HepG2 (cell line): ENCODE results near the gene BCAS4. TPM values are rescaled to one million over a fixed set of nuclear protein-coding genes. Genes with fewer than 3 reads are reported as not detected.

Experiments used
- ATAC-seq: fragments of 200-7000 bp; cut with Tn5 transposase; 3 replicates; pipeline ENCODE4 v1.9.1; 2020; ENCODE audit warnings: mild to moderate bottlenecking, moderate library complexity
- BruUV-seq: library from RNA; stranded (reverse); fragments of 400-500 nt; replicated peaks from 2 replicates; lab custom pipeline; 2021; lab: Mats Ljungman, UMichigan
- CTCF ChIA-PET: fragments of 300-600 bp; formaldehyde crosslinking; extraction: SDS; loops from one replicate; lab custom pipeline; 2021; ENCODE audit warnings: low total read pairs, inconsistent platforms, low intra/inter-chr PET ratio; lab: Yijun Ruan, JAX
- POLR2A ChIA-PET: fragments of 350-600 bp; sonication (Branson Sonifier 250); formaldehyde crosslinking; loops from one replicate; lab custom pipeline; 2020; ENCODE audit warnings: antibody characterized with exemption, inconsistent platforms; lab: Yijun Ruan, JAX
- DNase-seq: peaks from one replicate; pipeline ENCODE4 v3.0.0-alpha.2; 2015; ENCODE audit warnings: low spot score
- FAIRE-seq: peaks from 3 replicates; lab custom pipeline; 2011; peaks lifted over from hg19 to GRCh38; lab: Jason Lieb, UNC
- H2AFZ ChIP-seq: one replicate; pipeline ENCODE4 v1.6.1; 2011; ENCODE audit warnings: low read length, inconsistent platforms
- H3K27ac ChIP-seq: fragments of 300-600 bp; 3 replicates; pipeline ENCODE4 v1.8.0; 2011; ENCODE audit warnings: mixed run types, mild to moderate bottlenecking, mixed read lengths, low read length, inconsistent platforms; ENCODE audit not compliant: insufficient read depth; ENCODE audit errors: extremely low read length
- H3K27me3 ChIP-seq, 2 experiments: fragments of 200-600 bp in 1 of 2; 2 replicates in 1 of 2; 3 replicates in 1 of 2; pipeline versions ENCODE4 v1.6.0 to v1.8.0; 2011; ENCODE audit warnings: low read length in 2 of 2, mild to moderate bottlenecking in 2 of 2, moderate library complexity in 2 of 2, inconsistent platforms in 1 of 2; ENCODE audit not compliant: insufficient read depth in 2 of 2, control insufficient read depth in 1 of 2
- H3K36me3 ChIP-seq, 2 experiments: fragments of 200-600 bp in 1 of 2; replicated peaks in 1 of 2; 2 replicates in 1 of 2; 3 replicates in 1 of 2; pipeline versions ENCODE4 v1.5.1 to v1.8.0; 2011; ENCODE audit warnings: low read length in 2 of 2, inconsistent platforms in 1 of 2; ENCODE audit not compliant: insufficient read depth in 2 of 2, control insufficient read depth in 1 of 2
- H3K4me1 ChIP-seq: 2 replicates; pipeline ENCODE4 v1.5.1; 2012; ENCODE audit warnings: low read length, inconsistent platforms; ENCODE audit not compliant: insufficient read depth
- H3K4me2 ChIP-seq: 2 replicates; pipeline ENCODE4 v1.6.0; 2011; ENCODE audit warnings: low read depth, low read length, inconsistent platforms
- H3K4me3 ChIP-seq, 3 experiments: fragments of 200-600 bp in 1 of 3; sonication (generic), shearing (Covaris generic) in 1 of 3; replicated peaks in 1 of 3; 2 replicates each; pipeline ENCODE4 v1.5.1; 2011 to 2016; ENCODE audit warnings: low read length in 3 of 3, inconsistent platforms in 2 of 3, low read depth in 2 of 3, mild to moderate bottlenecking in 2 of 3, control low read depth in 1 of 3, mixed read lengths in 1 of 3; ENCODE audit not compliant: insufficient read depth in 1 of 3
- H3K79me2 ChIP-seq: one replicate; pipeline ENCODE4 v1.6.1; 2011; ENCODE audit warnings: low read length, inconsistent platforms; ENCODE audit not compliant: insufficient read depth
- H3K9ac ChIP-seq: 2 replicates; pipeline ENCODE4 v1.6.0; 2011; ENCODE audit warnings: mild to moderate bottlenecking, low read depth, low read length, inconsistent platforms; ENCODE audit not compliant: insufficient read depth
- H3K9me3 ChIP-seq: 2 replicates; pipeline ENCODE4 v1.5.1; 2012; ENCODE audit warnings: mild to moderate bottlenecking, low read length
- H4K20me1 ChIP-seq: 2 replicates; pipeline ENCODE4 v1.6.0; 2011; ENCODE audit warnings: inconsistent platforms, mild to moderate bottlenecking, low read length, moderate library complexity; ENCODE audit not compliant: insufficient read depth
- AGO2 ChIP-seq: fragments of 200-400 bp; formaldehyde crosslinking; optimal IDR thresholded peaks from 2 replicates; pipeline ENCODE3; 2017; ENCODE audit warnings: mild to moderate bottlenecking, low read depth, low read length, moderate library complexity
- GPBP1L1 ChIP-seq: sonication (generic); formaldehyde crosslinking; IDR thresholded peaks from 2 replicates; pipeline ENCODE4 v1.5.0; 2020; ENCODE audit warnings: mild to moderate bottlenecking, missing genetic modification reagents
- MLLT10 ChIP-seq: sonication (generic); formaldehyde crosslinking; IDR thresholded peaks from 2 replicates; pipeline ENCODE4 v1.4.0; 2020; ENCODE audit warnings: missing genetic modification reagents
- MYNN ChIP-seq: sonication (generic); formaldehyde crosslinking; IDR thresholded peaks from 2 replicates; pipeline ENCODE4 v1.4.0; 2020; ENCODE audit warnings: mild to moderate bottlenecking, low read depth, missing genetic modification reagents
- POLR2AphosphoS5 ChIP-seq: IDR thresholded peaks from 2 replicates; pipeline ENCODE4 v1.6.1; 2012; ENCODE audit warnings: low read depth, low read length
- SKI ChIP-seq: fragments of 450-650 bp; IDR thresholded peaks from one replicate; pipeline ENCODE4 v1.6.1; 2018; ENCODE audit warnings: mild to moderate bottlenecking; ENCODE audit not compliant: partially characterized antibody
- SMAD1 ChIP-seq: sonication (generic); formaldehyde crosslinking; IDR thresholded peaks from 2 replicates; pipeline ENCODE4 v1.4.0; 2020; ENCODE audit warnings: missing genetic modification reagents, low read depth, mild to moderate bottlenecking, borderline replicate concordance
- ZBTB8A ChIP-seq: sonication (generic); formaldehyde crosslinking; IDR thresholded peaks from 2 replicates; pipeline ENCODE4 v1.4.0; 2020; ENCODE audit warnings: mild to moderate bottlenecking, low read depth, missing genetic modification reagents, borderline replicate concordance
- ZFY ChIP-seq: sonication (generic); formaldehyde crosslinking; IDR thresholded peaks from 2 replicates; pipeline ENCODE4 v1.4.0; 2020; ENCODE audit warnings: missing genetic modification reagents
- ZNF563 ChIP-seq: sonication (generic); formaldehyde crosslinking; IDR thresholded peaks from 2 replicates; pipeline ENCODE4 v1.8.0; 2022; ENCODE audit warnings: mild to moderate bottlenecking, moderate library complexity, missing genetic modification reagents
- WGBS: methylation state at CpG from one replicate; pipeline ENCODE4 v1.1.6; 2017; ENCODE audit warnings: low lambda C conversion rate; 5-methylcytosine and 5-hydroxymethylcytosine counted together
- in situ Hi-C: cut with HindIII; loops from 2 replicates; pipeline ENCODE4 v1.10.0; 2017; ENCODE audit warnings: low pct_unique_long_range_greater_than_20kb; ENCODE audit not compliant: extremely low pct_ligation_motif_present
- intact Hi-C: fragments of 100-400 bp; cut with micrococcal nuclease; formaldehyde crosslinking; loops from one replicate; pipeline ENCODE4 v1.10.0; 2022; ENCODE audit not compliant: unreplicated experiment
- polyA plus RNA-seq, 8 experiments: library from polyadenylated mRNA; depleted of rRNA in 3 of 8; stranded (reverse) in 7 of 8; unstranded in 1 of 8; fragments of >200 nt; fragmentation: Illumina TruSeq in 4 of 8; extraction: Trizol in 4 of 8; gene quantifications; 2 replicates each; pipeline versions ENCODE4 v1.2.1 to v1.2.3, GENCODE V29; 2011 to 2016; ENCODE audit warnings: low read depth in 4 of 8, missing spikeins in 1 of 8, mixed read lengths in 1 of 8; ENCODE audit not compliant: insufficient read depth in 1 of 8
- total RNA-seq, 5 experiments: library from RNA; depleted of rRNA; stranded (reverse); fragments of >200 nt; fragmentation: Illumina TruSeq; extraction: Trizol; gene quantifications; 2 replicates each; pipeline ENCODE4 v1.2.3, GENCODE V29; 2016; ENCODE audit warnings: low read depth in 1 of 5
- TF ChIP-seq, protein P1 (sequence below): sonication (generic); formaldehyde crosslinking; IDR thresholded peaks from 2 replicates; pipeline ENCODE4 v1.5.0; 2020; ENCODE audit warnings: missing genetic modification reagents

Gene BCAS4
- total and polyA plus RNA-seq, 2 of the 13 experiments (the other 11 are each of a cell fraction or from before 2014, with no cell fraction given) = 7.2 to 8.0 TPM

DNA sequence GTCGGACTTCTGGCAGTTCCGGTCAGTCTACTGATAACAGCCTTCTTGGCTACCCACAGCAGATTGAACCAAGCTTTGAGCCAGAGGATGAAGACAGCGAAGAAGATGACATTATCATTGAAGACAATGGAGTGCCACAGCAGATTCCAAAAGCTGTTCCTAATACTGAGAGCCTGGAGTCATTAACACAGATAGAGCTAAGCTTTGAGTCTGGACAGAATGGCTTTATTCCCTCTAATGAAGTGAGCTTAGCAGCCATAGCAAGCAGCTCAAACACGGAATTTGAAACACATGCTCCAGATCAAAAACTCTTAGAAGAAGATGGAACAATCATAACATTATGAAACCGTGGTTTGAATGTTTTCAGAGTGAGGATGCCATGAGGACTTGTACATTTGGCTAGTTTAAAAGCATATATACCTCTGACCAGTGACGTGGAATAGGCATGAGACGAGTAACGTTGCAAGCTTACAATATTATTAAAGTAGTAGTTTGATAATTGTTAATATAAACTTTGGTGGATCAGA lies 44.7 kb upstream of the BCAS4 start:
- in situ Hi-C loops = no loop called here
- H3K4me1 ChIP-seq = peaks cover 34% of the 10 kb centered on the region
- POLR2A ChIA-PET = interaction anchor here (0.7 to 3.6 kb wide), 6 partner anchors 11 to 208 kb away, joined by 3 to 15 read pairs (median 5); partner anchors contain the start of genes DPM1, MOCS3 and PARD6B

More for the DNA sequence above, 44.7 kb upstream of the BCAS4 start:
- no peaks in the 10 kb centered on the region for H3K27me3 ChIP-seq
- no peak overlapping the region for H3K9ac ChIP-seq
- no peak for FAIRE-seq
- intact Hi-C loops = no loop called here
- no peak overlapping the region for H3K4me2 ChIP-seq
- H2AFZ ChIP-seq = no peak overlapping the region
- no peak for ATAC-seq
- CTCF ChIA-PET = interaction anchor here (1.6 to 1.8 kb wide), 2 partner anchors 87 to 125 kb away, joined by 7 to 11 read pairs; no protein-coding TSS in a partner anchor
- TF ChIP-seq AGO2 (peak; percentile 8), ZNF563 (no peak), MYNN (no peak), POLR2AphosphoS5 (0 out of 2 replicates have a peak, but pooled peaks have one; percentile 14), MLLT10 (CRISPR knock-in tag) (no peak), ZFY (no peak), SKI (no peak), SMAD1 (CRISPR knock-in tag) (no peak), ZBTB8A (no peak), GPBP1L1 (CRISPR knock-in tag) (no peak)
- TF ChIP-seq, protein P1, sequence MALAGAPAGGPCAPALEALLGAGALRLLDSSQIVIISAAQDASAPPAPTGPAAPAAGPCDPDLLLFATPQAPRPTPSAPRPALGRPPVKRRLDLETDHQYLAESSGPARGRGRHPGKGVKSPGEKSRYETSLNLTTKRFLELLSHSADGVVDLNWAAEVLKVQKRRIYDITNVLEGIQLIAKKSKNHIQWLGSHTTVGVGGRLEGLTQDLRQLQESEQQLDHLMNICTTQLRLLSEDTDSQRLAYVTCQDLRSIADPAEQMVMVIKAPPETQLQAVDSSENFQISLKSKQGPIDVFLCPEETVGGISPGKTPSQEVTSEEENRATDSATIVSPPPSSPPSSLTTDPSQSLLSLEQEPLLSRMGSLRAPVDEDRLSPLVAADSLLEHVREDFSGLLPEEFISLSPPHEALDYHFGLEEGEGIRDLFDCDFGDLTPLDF (CRISPR knock-in tag) = no peak
- H3K4me3 ChIP-seq = no peak overlapping the region
- WGBS = 97% methylated on average over 8 of the region's 8 CpGs
- DNase-seq = no peak
- no peaks in the 10 kb centered on the region for H4K20me1 ChIP-seq
- H3K9me3 ChIP-seq = no peaks in the 10 kb centered on the region
- H3K79me2 ChIP-seq = peaks cover 32% of the 10 kb centered on the region
- H3K36me3 ChIP-seq = peaks cover 6 to 25% of the 10 kb centered on the region in 2 experiments
- TSS peak; percentile 42 for BruUV-seq
- H3K27ac ChIP-seq = no peak overlapping the region
